Mammary epithelial cell (primary cell): ENCODE measurements around the gene HAUS5.

Experiments
- CTCF ChIP-seq, 2 donors: IDR thresholded peaks in 1 of 2; conservative IDR thresholded peaks in 1 of 2; 2 replicates each; pipeline ENCODE4 v1.5.1; 2011 to 2012; ENCODE audit warnings: inconsistent platforms in 2 of 2, low read length in 2 of 2, mild to moderate bottlenecking in 2 of 2, control low read depth in 1 of 2, low read depth in 1 of 2; ENCODE audit not compliant: insufficient read depth in 1 of 2; ENCODE audit errors: extremely low read depth in 1 of 2
- EZH2 ChIP-seq: IDR thresholded peaks from 2 replicates; pipeline ENCODE4 v1.6.1; 2012; ENCODE audit warnings: low read length, inconsistent platforms, borderline replicate concordance

DNA sequence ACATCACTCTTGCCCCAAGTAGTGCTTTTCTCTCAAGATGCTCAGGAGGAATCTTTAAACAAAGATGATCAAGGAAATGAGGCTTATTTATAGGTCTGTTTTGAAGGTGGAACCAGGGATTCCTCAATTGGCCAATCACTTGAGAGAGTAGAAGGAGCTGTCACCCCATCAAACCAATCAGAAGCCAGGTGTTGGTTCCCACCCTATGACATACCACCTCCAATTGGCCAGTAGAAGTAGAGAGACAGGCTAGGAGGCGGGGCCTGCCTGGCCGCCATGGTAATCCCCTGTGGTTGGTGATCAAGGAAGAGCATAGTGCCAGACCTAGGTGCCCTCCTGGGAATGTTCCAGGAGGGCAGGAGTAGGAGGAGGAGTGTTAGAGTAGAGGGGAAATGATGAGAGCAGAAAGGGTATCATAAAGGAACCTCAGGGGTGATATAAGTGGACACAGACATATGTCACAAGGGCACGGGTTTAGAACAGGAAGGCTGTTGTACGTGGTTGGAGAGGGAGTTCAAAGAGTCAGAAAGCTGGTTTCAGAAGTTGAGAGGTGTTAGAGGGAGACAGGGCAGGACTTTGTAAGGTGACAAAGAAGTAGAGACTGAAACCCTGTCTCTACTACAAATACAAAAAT is 16.1 kb upstream of the HAUS5 start:
- no peak for TF ChIP-seq CTCF (conservative IDR thresholded peaks at IDR 0.05 in 1 of 2, IDR thresholded peaks at IDR 0.05 in 1 of 2; ENCODE audit: extremely low read depth in 1 of 2, insufficient read depth in 1 of 2, low read depth in 1 of 2, low read length in 2 of 2)
- no peak for TF ChIP-seq EZH2
